Upper lobe of left lung (tissue), 4 donors: Measurements from ENCODE around the gene HRH1.
A peak's percentile ranks its signal among the peaks of the same experiment; 100 is the strongest.

ENCODE experiments used
- CTCF ChIP-seq, 6 experiments: fragments of 450-650 bp in 4 of 6; fragments of 200-600 bp in 2 of 6; sonication (generic) in 2 of 6; IDR thresholded peaks; one replicate each; pipeline ENCODE4 v1.5.1; 2016 to 2019; ENCODE audit warnings: antibody characterized with exemption in 6 of 6
- EP300 ChIP-seq, 4 donors: sonication (generic); formaldehyde crosslinking; IDR thresholded peaks; one replicate each; pipeline ENCODE4 v1.5.1; 2017; ENCODE audit warnings: antibody characterized with exemption in 4 of 4, control low read depth in 2 of 4
- POLR2AphosphoS5 ChIP-seq, 2 donors: sonication (generic); formaldehyde crosslinking; IDR thresholded peaks; one replicate each; pipeline ENCODE4 v1.5.1; 2017; ENCODE audit warnings: antibody characterized with exemption in 2 of 2

- no peak for TF ChIP-seq CTCF (IDR thresholded peaks at IDR 0.05)
- peak; percentile 45 to 49 for TF ChIP-seq POLR2AphosphoS5 (IDR thresholded peaks at IDR 0.05)
- peak in 1 of 4 donors; percentile 43 for TF ChIP-seq EP300 (IDR thresholded peaks at IDR 0.05)
Measured at GRCh38 chr3:11201251-11202019, 47.1 kb downstream of the HRH1 start.
